Lower leg skin (tissue), 4 donors: ENCODE results near the gene RPS6KA4. TPM values are rescaled to one million over a fixed set of nuclear protein-coding genes. Genes with fewer than 3 reads are reported as not detected.

ENCODE experiments used
- DNase-seq, 2 donors: peaks; one replicate each; pipeline ENCODE4 v3.0.0-alpha.2; 2019; ENCODE audit warnings: low spot score in 2 of 2
- H3K4me3 ChIP-seq: fragments of 200-600 bp; sonication (generic); 2 replicates; pipeline ENCODE4 v1.5.1; 2017; ENCODE audit warnings: mild to moderate bottlenecking, low read depth; ENCODE audit not compliant: poor library complexity, severe bottlenecking
- POLR2A ChIP-seq, 2 donors: fragments of 450-650 bp; IDR thresholded peaks; one replicate each; pipeline ENCODE4 v1.6.1; 2016 to 2017; ENCODE audit warnings: antibody characterized with exemption in 2 of 2, mild to moderate bottlenecking in 1 of 2, moderate library complexity in 1 of 2
- whole genome bisulfite sequencing, 2 donors: methylation state at CpG; one replicate each; pipeline ENCODE4 v1.1.5; 2018; 5-methylcytosine and 5-hydroxymethylcytosine counted together
- intact Hi-C: fragments of 100-400 bp; cut with DNase I; formaldehyde crosslinking; loops from one replicate; pipeline ENCODE4 v1.15.0; 2023; ENCODE audit warnings: low total_unique reads
- total RNA-seq, 4 donors: library from RNA; depleted of rRNA; stranded (reverse); fragments of >200 nt; gene quantifications; one replicate each; pipeline ENCODE4 v1.1.0, GENCODE V29; 2016
- TF ChIP-seq, protein P1 (sequence below), 3 donors: fragments of 450-650 bp; IDR thresholded peaks; one replicate each; pipeline ENCODE4 v1.5.1; 2016; ENCODE audit warnings: antibody characterized with exemption in 3 of 3, mild to moderate bottlenecking in 3 of 3, moderate library complexity in 2 of 3

The RPS6KA4 gene
- total RNA-seq, 4 donors from 2014 or later: 39.4 to 77.4 (median 49.2) TPM

DNA sequence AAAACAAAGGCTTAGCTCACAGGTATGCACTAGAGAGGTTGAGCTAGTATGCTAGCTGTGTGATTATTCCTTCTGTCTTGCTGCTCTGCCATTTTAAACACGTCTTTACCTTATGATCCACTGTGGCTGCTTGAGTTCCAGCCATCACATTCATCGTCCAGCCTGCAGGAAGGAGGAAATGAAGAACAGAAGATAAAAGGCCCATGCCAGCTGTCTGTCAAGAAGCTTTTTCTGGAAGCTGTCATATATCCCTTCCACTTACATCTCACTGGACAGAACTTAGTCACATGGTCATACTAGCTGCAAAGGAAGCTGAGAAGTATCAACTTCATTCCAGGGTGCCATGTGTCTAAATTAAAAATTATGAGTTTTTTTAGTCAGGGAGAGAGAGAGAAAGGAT, 31.6 kb upstream of the RPS6KA4 start:
- DNase-seq: no peak
- TF ChIP-seq, protein P1, sequence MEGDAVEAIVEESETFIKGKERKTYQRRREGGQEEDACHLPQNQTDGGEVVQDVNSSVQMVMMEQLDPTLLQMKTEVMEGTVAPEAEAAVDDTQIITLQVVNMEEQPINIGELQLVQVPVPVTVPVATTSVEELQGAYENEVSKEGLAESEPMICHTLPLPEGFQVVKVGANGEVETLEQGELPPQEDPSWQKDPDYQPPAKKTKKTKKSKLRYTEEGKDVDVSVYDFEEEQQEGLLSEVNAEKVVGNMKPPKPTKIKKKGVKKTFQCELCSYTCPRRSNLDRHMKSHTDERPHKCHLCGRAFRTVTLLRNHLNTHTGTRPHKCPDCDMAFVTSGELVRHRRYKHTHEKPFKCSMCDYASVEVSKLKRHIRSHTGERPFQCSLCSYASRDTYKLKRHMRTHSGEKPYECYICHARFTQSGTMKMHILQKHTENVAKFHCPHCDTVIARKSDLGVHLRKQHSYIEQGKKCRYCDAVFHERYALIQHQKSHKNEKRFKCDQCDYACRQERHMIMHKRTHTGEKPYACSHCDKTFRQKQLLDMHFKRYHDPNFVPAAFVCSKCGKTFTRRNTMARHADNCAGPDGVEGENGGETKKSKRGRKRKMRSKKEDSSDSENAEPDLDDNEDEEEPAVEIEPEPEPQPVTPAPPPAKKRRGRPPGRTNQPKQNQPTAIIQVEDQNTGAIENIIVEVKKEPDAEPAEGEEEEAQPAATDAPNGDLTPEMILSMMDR (IDR thresholded peaks at IDR 0.05): no peak
- TF ChIP-seq POLR2A (IDR thresholded peaks at IDR 0.05): no peak
- 86 to 90% methylated on average over 2 of the region's 2 CpGs for WGBS, 2 donors
- intact Hi-C loops: no loop called here
- no peak overlapping the region for H3K4me3 ChIP-seq

DNA sequence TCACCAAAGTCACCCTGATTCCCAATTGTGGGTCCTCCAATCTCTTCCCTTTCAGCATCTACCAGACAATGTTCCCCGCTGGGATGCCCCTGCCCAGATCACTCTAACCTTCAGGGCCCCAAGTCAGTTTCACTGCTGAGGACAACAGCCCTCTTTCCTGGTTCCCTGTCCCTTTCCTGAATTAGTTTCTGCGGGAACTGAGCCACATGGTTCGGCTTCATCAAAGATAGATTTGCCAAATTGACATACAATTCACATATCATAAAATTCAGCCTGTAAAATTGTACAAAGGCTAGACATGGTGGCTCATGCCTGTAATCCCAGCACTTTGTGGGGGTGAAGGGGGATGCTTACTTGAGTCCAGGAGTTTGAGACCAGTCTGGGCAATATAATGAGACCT, 31.0 kb upstream of the RPS6KA4 start:
- DNase-seq: no peak
- intact Hi-C loops: no loop called here
- WGBS, 2 donors: 83 to 87% methylated on average over 3 of the region's 3 CpGs
- H3K4me3 ChIP-seq: no peak overlapping the region
- TF ChIP-seq, protein P1 (IDR thresholded peaks at IDR 0.05): no peak
- TF ChIP-seq POLR2A (IDR thresholded peaks at IDR 0.05): no peak

DNA sequence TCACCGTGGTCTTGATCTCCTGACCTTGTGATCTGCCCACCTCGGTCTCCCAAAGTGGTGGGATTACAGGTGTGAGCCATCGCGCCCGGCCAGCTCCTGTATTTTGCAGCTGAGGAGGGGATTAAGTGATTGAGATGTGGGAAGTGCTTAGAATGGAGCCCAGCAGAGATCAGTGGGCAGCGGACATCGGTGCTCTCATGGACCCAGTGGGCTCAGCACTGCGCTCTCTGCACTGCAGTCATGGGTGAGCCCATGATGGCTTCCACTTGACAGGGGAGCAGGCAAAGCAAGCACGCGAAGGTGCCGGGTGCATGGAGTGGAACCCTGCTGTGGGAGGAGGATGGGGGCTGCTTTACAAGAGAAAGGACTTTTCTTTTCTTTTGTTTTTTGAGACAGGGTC, 28.1 kb upstream of the RPS6KA4 start:
- WGBS, 2 donors: 86% methylated on average over 11 of the region's 11 CpGs
- no peak for TF ChIP-seq POLR2A (IDR thresholded peaks at IDR 0.05)
- TF ChIP-seq, protein P1 (IDR thresholded peaks at IDR 0.05): no peak
- no peak for DNase-seq
- intact Hi-C loops: no loop called here
- no peak overlapping the region for H3K4me3 ChIP-seq

DNA sequence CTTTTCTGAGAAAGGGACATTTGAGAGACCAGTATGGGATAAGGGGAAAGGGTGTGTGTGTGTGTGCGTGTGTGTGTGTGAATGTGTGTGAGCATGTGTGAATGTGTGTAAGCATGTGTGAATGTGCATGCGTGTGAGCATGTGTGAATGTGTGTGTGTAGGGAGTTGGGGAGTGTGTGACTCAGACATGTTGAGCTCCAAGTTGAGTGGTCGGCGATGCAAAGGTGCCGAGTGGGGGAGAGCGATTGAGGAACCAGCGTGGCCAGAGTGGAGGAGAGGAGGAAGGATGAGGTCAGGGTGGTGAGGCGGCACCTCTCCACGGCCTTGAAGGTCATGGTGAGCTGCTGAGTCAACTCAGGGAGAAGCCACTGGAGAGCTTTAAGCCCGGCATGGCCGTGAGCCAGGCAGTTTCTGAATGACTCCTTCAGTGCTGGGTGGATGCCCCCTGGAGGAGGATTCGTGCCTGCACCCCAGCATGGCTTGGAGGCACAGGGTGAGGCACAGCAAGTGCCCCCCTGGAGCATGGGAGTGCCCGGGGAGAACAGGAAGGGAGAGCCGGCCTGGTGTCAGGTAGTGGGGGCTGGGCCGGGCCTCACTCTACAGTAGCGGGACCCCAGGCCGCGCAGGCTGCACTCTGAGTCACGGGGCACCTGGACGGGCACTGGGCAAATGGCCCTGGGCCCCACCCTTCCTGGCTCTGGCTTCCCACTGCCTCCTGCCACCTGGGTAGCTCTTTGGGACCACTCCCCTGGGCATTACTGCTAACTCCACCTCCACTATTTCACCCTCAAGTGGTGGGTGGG, 27.2 kb upstream of the RPS6KA4 start:
- DNase-seq: no peak
- TF ChIP-seq POLR2A (IDR thresholded peaks at IDR 0.05): no peak
- TF ChIP-seq, protein P1 (IDR thresholded peaks at IDR 0.05): no peak
- 16 to 22% methylated on average over 16 to 20 of the region's 20 CpGs for WGBS, 2 donors
- intact Hi-C loops: no loop called here
- no peak overlapping the region for H3K4me3 ChIP-seq

DNA sequence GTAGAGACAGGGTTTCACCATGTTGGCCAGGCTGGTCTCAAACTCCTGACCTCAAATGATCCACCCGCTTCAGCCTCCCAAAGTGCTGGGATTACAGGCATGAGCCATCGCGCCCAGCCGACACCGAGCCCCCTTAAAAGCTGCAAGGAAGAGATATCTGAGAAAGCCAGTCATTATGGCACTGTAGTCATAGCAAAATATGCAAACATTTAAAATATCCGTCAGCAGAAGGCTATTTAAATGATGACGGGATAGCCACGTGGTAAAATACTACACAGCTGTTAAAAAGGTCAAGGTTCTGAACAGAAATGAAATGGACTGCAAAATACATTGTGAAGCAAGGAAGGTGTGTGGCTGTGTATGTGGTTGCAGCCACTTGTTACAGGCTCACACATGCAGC, 25.4 kb upstream of the RPS6KA4 start:
- intact Hi-C loops: no loop called here

More for the DNA sequence above, 25.4 kb upstream of the RPS6KA4 start:
- no peak overlapping the region for H3K4me3 ChIP-seq
- WGBS, 2 donors: 92% methylated on average over 8 of the region's 8 CpGs
- DNase-seq: no peak
- no peak for TF ChIP-seq POLR2A (IDR thresholded peaks at IDR 0.05)
- TF ChIP-seq, protein P1 (IDR thresholded peaks at IDR 0.05): no peak
